PC-9 (cell line): ENCODE data around the gene FAM81B. TPM values are rescaled to one million over a fixed set of nuclear protein-coding genes. Genes with fewer than 3 reads are reported as not detected.

Experiments used
- BruUV-seq: library from RNA; stranded (reverse); fragments of 400-500 nt; replicated peaks from 2 replicates; lab custom pipeline; 2021; lab: Mats Ljungman, UMichigan
- CTCF ChIA-PET: fragments of 300-600 bp; sonication (Branson Sonifier 250); formaldehyde crosslinking; loops from one replicate; lab custom pipeline; 2022; ENCODE audit warnings: antibody characterized with exemption; lab: Charles Lee
- POLR2A ChIA-PET: fragments of 300-600 bp; sonication (Branson Sonifier 250); formaldehyde crosslinking; loops from one replicate; lab custom pipeline; 2022; ENCODE audit warnings: antibody characterized with exemption; ENCODE audit not compliant: unreplicated experiment; lab: Charles Lee
- DNase-seq, 2 experiments: peaks; one replicate each; pipeline versions ENCODE4 v3.0.0 to v3.0.0-alpha.2; 2015 to 2022; ENCODE audit warnings: mixed read lengths in 1 of 2
- H2AFZ ChIP-seq: fragments of 200-600 bp; sonication (generic); 2 replicates; pipeline ENCODE4 v1.8.1; 2017; ENCODE audit warnings: antibody characterized with exemption
- H3F3A ChIP-seq: fragments of 200-600 bp; sonication (generic); 2 replicates; pipeline ENCODE4 v1.8.1; 2017; ENCODE audit warnings: antibody characterized with exemption, mild to moderate bottlenecking, low read depth; ENCODE audit not compliant: insufficient read depth
- H3K27ac ChIP-seq: fragments of 200-600 bp; sonication (generic); 2 replicates; pipeline ENCODE4 v1.6.1; 2016; ENCODE audit warnings: mixed run types
- H3K27me3 ChIP-seq: fragments of 200-600 bp; sonication (generic); 2 replicates; pipeline ENCODE4 v1.6.1; 2016; ENCODE audit warnings: low read depth, mixed run types; ENCODE audit not compliant: insufficient read depth
- H3K36me3 ChIP-seq: fragments of 200-600 bp; sonication (generic); 2 replicates; pipeline ENCODE4 v1.6.1; 2016; ENCODE audit warnings: low read depth, mixed run types
- H3K4me1 ChIP-seq: fragments of 200-600 bp; sonication (generic); replicated peaks from 2 replicates; pipeline ENCODE4 v1.6.1; 2016; ENCODE audit warnings: mixed run types; ENCODE audit not compliant: insufficient read depth
- H3K4me2 ChIP-seq: fragments of 200-600 bp; sonication (generic); 2 replicates; pipeline ENCODE4 v1.6.1; 2017; ENCODE audit warnings: mixed run types
- H3K4me3 ChIP-seq: fragments of 200-600 bp; sonication (generic); 2 replicates; pipeline ENCODE4 v1.6.1; 2016; ENCODE audit warnings: mixed run types
- H3K79me2 ChIP-seq: fragments of 200-600 bp; sonication (generic); 2 replicates; pipeline ENCODE4 v1.6.1; 2017; ENCODE audit warnings: low read depth, mixed run types
- H3K9me2 ChIP-seq: fragments of 200-600 bp; sonication (generic); 2 replicates; pipeline ENCODE4 v1.8.1; 2017; ENCODE audit warnings: mild to moderate bottlenecking; ENCODE audit not compliant: insufficient read depth
- H3K9me3 ChIP-seq: fragments of 200-600 bp; sonication (generic); 2 replicates; pipeline ENCODE4 v1.8.1; 2016; ENCODE audit warnings: low read depth; ENCODE audit not compliant: insufficient read depth
- H4K20me1 ChIP-seq: fragments of 200-600 bp; sonication (generic); 2 replicates; pipeline ENCODE4 v1.8.1; 2017; ENCODE audit not compliant: insufficient read depth
- EZH2 ChIP-seq: fragments of 200-600 bp; sonication (generic); IDR thresholded peaks from 2 replicates; pipeline ENCODE4 v1.8.0; 2017; ENCODE audit warnings: antibody characterized with exemption, low read depth
- intact Hi-C: fragments of 100-400 bp; cut with micrococcal nuclease; formaldehyde crosslinking; loops from one replicate; pipeline ENCODE4 v1.10.0; 2022; ENCODE audit not compliant: unreplicated experiment
- total RNA-seq: library from RNA; stranded (reverse); gene quantifications from 2 replicates; pipeline ENCODE4 v1.2.3, GENCODE V29; 2021
- TF ChIP-seq, protein P1 (sequence below): fragments of 200-600 bp; sonication (generic); conservative IDR thresholded peaks from 2 replicates; pipeline ENCODE4 v1.6.1; 2017; ENCODE audit warnings: mixed run types, antibody characterized with exemption, mild to moderate bottlenecking, moderate library complexity

Gene FAM81B
- total RNA-seq, 1 experiment from 2014 or later, result 5.0 TPM

DNA sequence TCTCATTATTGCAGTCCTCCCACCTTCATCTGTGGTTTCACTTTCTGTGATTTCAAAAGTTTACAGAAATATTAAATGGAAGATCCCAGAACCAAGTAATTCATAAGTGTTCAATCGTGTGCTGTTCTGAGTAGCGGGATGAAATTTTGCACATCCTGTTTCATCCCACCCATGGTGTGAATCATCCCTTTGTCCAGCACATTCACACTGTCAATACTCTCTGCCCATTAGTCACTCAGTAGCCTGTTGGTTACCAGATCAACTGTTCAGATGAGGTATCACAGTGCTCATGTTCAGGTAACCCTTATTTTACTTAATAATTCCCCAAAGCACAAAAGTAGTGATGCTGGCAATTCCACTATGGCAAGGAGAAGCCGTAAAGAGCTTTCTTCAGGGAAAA is 26.8 kb downstream of the FAM81B start:
- CTCF ChIA-PET, result no interaction called here
- H2AFZ ChIP-seq, result no peak overlapping the region
- no peaks in the 10 kb centered on the region for H3K36me3 ChIP-seq
- no peaks in the 10 kb centered on the region for H3K79me2 ChIP-seq
- H3K4me3 ChIP-seq, result no peak overlapping the region
- TF ChIP-seq, protein P1, sequence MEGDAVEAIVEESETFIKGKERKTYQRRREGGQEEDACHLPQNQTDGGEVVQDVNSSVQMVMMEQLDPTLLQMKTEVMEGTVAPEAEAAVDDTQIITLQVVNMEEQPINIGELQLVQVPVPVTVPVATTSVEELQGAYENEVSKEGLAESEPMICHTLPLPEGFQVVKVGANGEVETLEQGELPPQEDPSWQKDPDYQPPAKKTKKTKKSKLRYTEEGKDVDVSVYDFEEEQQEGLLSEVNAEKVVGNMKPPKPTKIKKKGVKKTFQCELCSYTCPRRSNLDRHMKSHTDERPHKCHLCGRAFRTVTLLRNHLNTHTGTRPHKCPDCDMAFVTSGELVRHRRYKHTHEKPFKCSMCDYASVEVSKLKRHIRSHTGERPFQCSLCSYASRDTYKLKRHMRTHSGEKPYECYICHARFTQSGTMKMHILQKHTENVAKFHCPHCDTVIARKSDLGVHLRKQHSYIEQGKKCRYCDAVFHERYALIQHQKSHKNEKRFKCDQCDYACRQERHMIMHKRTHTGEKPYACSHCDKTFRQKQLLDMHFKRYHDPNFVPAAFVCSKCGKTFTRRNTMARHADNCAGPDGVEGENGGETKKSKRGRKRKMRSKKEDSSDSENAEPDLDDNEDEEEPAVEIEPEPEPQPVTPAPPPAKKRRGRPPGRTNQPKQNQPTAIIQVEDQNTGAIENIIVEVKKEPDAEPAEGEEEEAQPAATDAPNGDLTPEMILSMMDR, result no peak
- TF ChIP-seq EZH2, result no peak
- POLR2A ChIA-PET, result no interaction called here
- no TSS peak for BruUV-seq
- H3K27me3 ChIP-seq, result no peaks in the 10 kb centered on the region
- no peaks in the 10 kb centered on the region for H4K20me1 ChIP-seq
- H3K9me3 ChIP-seq, result 0 out of 2 replicates have a peak, but pooled peaks cover 5% of the 10 kb centered on the region
- intact Hi-C loops, result no loop called here
- peaks cover 5% of the 10 kb centered on the region; the same call in 1 of the 2 replicates for H3K9me2 ChIP-seq
- H3F3A ChIP-seq, result no peaks in the 10 kb centered on the region
- no peaks in the 10 kb centered on the region for H3K4me1 ChIP-seq
- H3K4me2 ChIP-seq, result no peak overlapping the region
- no peak for DNase-seq
- no peak overlapping the region for H3K27ac ChIP-seq

DNA sequence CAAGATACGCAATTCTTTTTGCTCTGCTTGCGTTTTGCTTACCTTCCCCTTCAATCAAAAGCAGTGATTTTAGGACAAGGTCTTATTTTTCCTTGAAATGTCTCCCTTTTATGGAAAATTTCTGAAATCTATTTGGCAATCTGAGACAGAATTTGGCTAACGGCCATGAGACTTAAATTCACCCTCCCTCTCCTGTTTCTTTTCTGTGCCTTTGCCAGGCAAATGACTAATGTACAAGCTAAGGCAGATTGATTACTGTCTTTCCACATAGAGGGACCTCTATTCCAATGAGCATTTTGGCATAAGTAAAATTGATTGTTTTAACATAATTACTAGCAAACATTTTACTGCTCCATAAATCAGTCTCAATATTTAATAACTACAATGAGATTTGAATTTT is 31.7 kb downstream of the FAM81B start:
- BruUV-seq, result no TSS peak
- TF ChIP-seq EZH2, result no peak
- TF ChIP-seq, protein P1, result no peak
- Histone ChIP-seq H3K9me2 (no peaks in the 10 kb centered on the region), H3F3A (no peaks in the 10 kb centered on the region), H3K4me3 (no peak overlapping the region), H3K36me3 (no peaks in the 10 kb centered on the region), H2AFZ (no peak overlapping the region), H3K4me1 (no peaks in the 10 kb centered on the region), H3K79me2 (no peaks in the 10 kb centered on the region), H3K9me3 (no peaks in the 10 kb centered on the region), H4K20me1 (no peaks in the 10 kb centered on the region), H3K4me2 (no peak overlapping the region), H3K27ac (no peak overlapping the region), H3K27me3 (no peaks in the 10 kb centered on the region)
- POLR2A ChIA-PET, result no interaction called here
- CTCF ChIA-PET, result no interaction called here
- no peak for DNase-seq
- intact Hi-C loops, result no loop called here

DNA sequence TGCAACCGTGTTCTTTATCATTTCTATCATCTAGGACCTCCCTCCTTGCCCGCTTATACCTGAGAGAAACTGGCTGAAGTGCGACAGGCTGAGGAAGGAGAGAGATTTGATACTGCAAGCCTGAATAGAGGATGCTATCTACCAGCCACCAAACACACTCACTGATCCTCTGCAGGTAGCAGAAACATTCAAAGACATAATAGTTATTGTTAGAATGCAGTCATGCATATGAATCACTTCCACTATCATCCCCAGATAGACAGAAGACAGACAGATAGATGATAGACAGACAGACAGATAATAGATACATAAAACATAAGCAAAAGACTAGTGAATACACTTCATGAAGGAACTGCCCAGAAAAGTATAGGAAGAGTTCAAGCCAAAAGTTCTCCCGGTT is 32.9 kb downstream of the FAM81B start:
- H3K4me1 ChIP-seq, result no peaks in the 10 kb centered on the region
- H3K9me2 ChIP-seq, result no peaks in the 10 kb centered on the region
- POLR2A ChIA-PET, result no interaction called here
- no peaks in the 10 kb centered on the region for H4K20me1 ChIP-seq
- no peaks in the 10 kb centered on the region for H3K36me3 ChIP-seq
- H3K27me3 ChIP-seq, result no peaks in the 10 kb centered on the region
- H3K4me3 ChIP-seq, result no peak overlapping the region
- BruUV-seq, result no TSS peak
- no peaks in the 10 kb centered on the region for H3F3A ChIP-seq
- H2AFZ ChIP-seq, result no peak overlapping the region
- H3K27ac ChIP-seq, result no peak overlapping the region
- CTCF ChIA-PET, result no interaction called here
- intact Hi-C loops, result no loop called here
- H3K4me2 ChIP-seq, result no peak overlapping the region
- H3K9me3 ChIP-seq, result no peaks in the 10 kb centered on the region
- TF ChIP-seq, protein P1, result no peak
- TF ChIP-seq EZH2, result no peak
- H3K79me2 ChIP-seq, result no peaks in the 10 kb centered on the region
- DNase-seq, result no peak
